ENCODE measurements around the gene VSIG10L.

DNA sequence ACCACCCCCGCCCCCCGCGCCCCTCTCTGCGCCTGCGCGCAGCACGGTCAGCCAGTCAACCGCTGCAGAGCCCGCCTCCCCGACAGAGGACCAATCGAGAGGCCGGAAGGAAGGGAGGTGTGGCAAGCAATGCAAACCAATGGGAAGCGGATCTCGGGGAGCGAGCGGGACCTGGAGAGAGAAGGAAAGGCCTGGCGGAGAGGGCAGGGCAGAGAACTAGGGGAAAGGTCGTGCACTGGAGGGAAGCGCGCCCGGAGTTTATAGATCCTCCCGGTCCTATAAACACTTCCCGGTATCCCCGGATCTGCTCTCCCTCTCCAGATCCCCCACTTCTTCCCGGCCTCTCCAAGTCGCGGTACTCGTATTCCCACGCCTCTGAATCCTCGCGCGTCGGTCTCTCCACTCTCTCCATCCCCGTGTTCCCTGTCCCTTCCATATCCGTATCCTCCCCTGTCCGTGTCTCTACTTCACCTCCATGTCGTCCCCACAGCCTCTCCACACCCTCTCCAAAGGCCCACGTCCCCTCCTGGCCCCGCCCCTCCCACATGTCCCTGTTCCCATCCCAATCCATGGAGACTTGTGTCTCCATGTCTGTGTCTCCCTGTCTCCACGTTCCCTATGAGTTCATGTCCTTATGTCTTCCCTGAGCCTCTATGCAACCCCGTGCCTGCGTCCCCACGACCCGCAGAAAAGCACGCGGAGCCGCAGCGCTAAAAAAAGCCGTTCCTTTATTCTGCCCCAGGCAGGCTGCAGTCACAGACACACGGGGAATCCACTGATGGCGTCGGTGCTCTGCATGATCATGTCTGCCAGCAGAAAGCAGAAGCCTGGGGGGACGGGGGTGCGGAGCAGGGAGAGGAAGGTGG, 24.7 kb upstream of the VSIG10L start:
- no peak for TF ChIP-seq EZH2 (IDR thresholded peaks at IDR 0.05; ENCODE audit: low read length)
- TF ChIP-seq CTCF (optimal IDR thresholded peaks at IDR 0.05 in 1 of 3, IDR thresholded peaks at IDR 0.05 in 1 of 3, conservative IDR thresholded peaks at IDR 0.05 in 1 of 3; ENCODE audit: extremely low read depth in 1 of 3, insufficient read depth in 2 of 3, low read length in 3 of 3): no peak

Measured in keratinocyte (primary cell).